NB4 (cell line): ENCODE measurements around the gene PRKAA1.

Source experiments
- DNase-seq: peaks from one replicate; pipeline ENCODE4 v3.0.0; 2010; ENCODE audit warnings: low read depth
- H3K4me3 ChIP-seq: one replicate; pipeline ENCODE4 v1.5.1; 2011; ENCODE audit warnings: mild to moderate bottlenecking, low read depth, low read length, moderate library complexity
- CTCF ChIP-seq: IDR thresholded peaks from one replicate; pipeline ENCODE4 v1.5.1; 2012; ENCODE audit warnings: low read depth, low read length
- MAX ChIP-seq: IDR thresholded peaks from 2 replicates; pipeline ENCODE4 v1.6.1; 2011; ENCODE audit warnings: low read depth, low read length
- MYC ChIP-seq: IDR thresholded peaks from 2 replicates; pipeline ENCODE4 v1.6.1; 2011; ENCODE audit warnings: low read depth, low read length
- POLR2A ChIP-seq: IDR thresholded peaks from 2 replicates; pipeline ENCODE4 v1.6.1; 2011; ENCODE audit warnings: mild to moderate bottlenecking; ENCODE audit not compliant: insufficient read length; ENCODE audit errors: extremely low read depth

The PRKAA1 gene

GRCh38 chr5:40781843-40782409, 16.2 kb downstream of the PRKAA1 start:
- TF ChIP-seq CTCF (no peak), MAX (no peak), MYC (no peak), POLR2A (no peak)
- no peak for DNase-seq
- no peak overlapping the region for H3K4me3 ChIP-seq

- no peak overlapping the region for H3K4me3 ChIP-seq
- no peak for DNase-seq
- TF ChIP-seq POLR2A (no peak), CTCF (no peak), MYC (no peak), MAX (no peak)
These were observed 17.3 kb downstream of the PRKAA1 start for GRCh38 chr5:40780858-40781257.

GRCh38 chr5:40780199-40780598, 18.0 kb downstream of the PRKAA1 start:
- H3K4me3 ChIP-seq = no peak overlapping the region
- no peak for TF ChIP-seq CTCF
- TF ChIP-seq POLR2A = no peak
- TF ChIP-seq MYC = no peak
- TF ChIP-seq MAX = no peak
- DNase-seq = no peak

GRCh38 chr5:40779561-40779960, 18.6 kb downstream of the PRKAA1 start:
- no peak for DNase-seq
- no peak overlapping the region for H3K4me3 ChIP-seq
- TF ChIP-seq MAX (no peak), MYC (no peak), POLR2A (no peak), CTCF (no peak)

- H3K4me3 ChIP-seq = no peak overlapping the region
- no peak for DNase-seq
- TF ChIP-seq CTCF = no peak
- TF ChIP-seq MAX = no peak
- no peak for TF ChIP-seq POLR2A
- no peak for TF ChIP-seq MYC
These were observed 20.0 kb downstream of the PRKAA1 start for GRCh38 chr5:40778133-40778532.

- TF ChIP-seq CTCF = no peak
- TF ChIP-seq POLR2A = no peak
- no peak for TF ChIP-seq MAX
- no peak for TF ChIP-seq MYC
- no peak for DNase-seq
- H3K4me3 ChIP-seq = no peak overlapping the region
These were observed 21.6 kb downstream of the PRKAA1 start for GRCh38 chr5:40776658-40776977.
